HG03097 (cell line): ENCODE data around the gene MYLK.

Experiments used
- ATAC-seq: cut with Tn5 transposase; IDR thresholded peaks from one replicate; pipeline ENCODE4 v1.9.1; 2021; ENCODE audit not compliant: unreplicated experiment, low FRiP score

MYLK gene

GRCh38 chr3:123795471-123796251 lies 88.5 kb downstream of the MYLK start:
- no peak for ATAC-seq

- ATAC-seq = no peak
Measured at GRCh38 chr3:123793425-123793824, 90.7 kb downstream of the MYLK start.

- ATAC-seq = no peak
Measured at GRCh38 chr3:123792473-123793201, 91.5 kb downstream of the MYLK start.

GRCh38 chr3:123791898-123792297 lies 92.2 kb downstream of the MYLK start:
- no peak for ATAC-seq

GRCh38 chr3:123791417-123791816 lies 92.7 kb downstream of the MYLK start:
- ATAC-seq = no peak

GRCh38 chr3:123791073-123791370 lies 93.1 kb downstream of the MYLK start:
- ATAC-seq = no peak

GRCh38 chr3:123790254-123791072 lies 93.7 kb downstream of the MYLK start:
- ATAC-seq = no peak

- ATAC-seq = no peak
Measured at GRCh38 chr3:123789760-123790159, 94.4 kb downstream of the MYLK start.

- ATAC-seq = no peak
Measured at GRCh38 chr3:123789160-123789559, 95.0 kb downstream of the MYLK start.

GRCh38 chr3:123788710-123789109 lies 95.4 kb downstream of the MYLK start:
- no peak for ATAC-seq

GRCh38 chr3:123787133-123787532 lies 97.0 kb downstream of the MYLK start:
- ATAC-seq = no peak

- ATAC-seq = no peak
Measured at GRCh38 chr3:123785602-123786001, 98.5 kb downstream of the MYLK start.

- no peak for ATAC-seq
Measured at GRCh38 chr3:123783811-123784210, 100.3 kb downstream of the MYLK start.

GRCh38 chr3:123783050-123783689 lies 101.0 kb downstream of the MYLK start:
- ATAC-seq = no peak

- no peak for ATAC-seq
Measured at GRCh38 chr3:123782488-123782887, 101.6 kb downstream of the MYLK start.

GRCh38 chr3:123781571-123782275 lies 102.4 kb downstream of the MYLK start:
- ATAC-seq = no peak

GRCh38 chr3:123781138-123781537 lies 103.0 kb downstream of the MYLK start:
- no peak for ATAC-seq

GRCh38 chr3:123780656-123781055 lies 103.5 kb downstream of the MYLK start:
- ATAC-seq = no peak

- no peak for ATAC-seq
Measured at GRCh38 chr3:123779655-123780231, 104.4 kb downstream of the MYLK start.
